T-helper 2 cell treated with Interferon-gamma antibody and Interleukin-4, amounts not matched to agents 5 μg/mL and 100 μg/mL, for 36 hours (primary cell): ENCODE measurements around the gene ADA.

Experiments used
- DNase-seq: peaks from one replicate; pipeline ENCODE4 v3.0.0; 2021; ENCODE audit warnings: low spot score
- H3K27ac Mint-ChIP-seq: one replicate; pipeline ENCODE4 v1.8.0; 2021; ENCODE audit warnings: mild to moderate bottlenecking, mixed read lengths
- H3K27me3 Mint-ChIP-seq: one replicate; pipeline ENCODE4 v1.8.0; 2021; ENCODE audit warnings: low read depth, mixed read lengths
- H3K36me3 Mint-ChIP-seq: one replicate; pipeline ENCODE4 v1.8.0; 2021; ENCODE audit warnings: low read depth, mixed read lengths
- H3K4me1 Mint-ChIP-seq: one replicate; pipeline ENCODE4 v1.8.0; 2021; ENCODE audit warnings: low read depth, mixed read lengths
- H3K4me3 Mint-ChIP-seq: one replicate; pipeline ENCODE4 v1.8.0; 2022; ENCODE audit warnings: mild to moderate bottlenecking, moderate library complexity, mixed read lengths
- H3K9me3 Mint-ChIP-seq: one replicate; pipeline ENCODE4 v1.8.0; 2021; ENCODE audit warnings: mixed read lengths

ADA gene

DNA sequence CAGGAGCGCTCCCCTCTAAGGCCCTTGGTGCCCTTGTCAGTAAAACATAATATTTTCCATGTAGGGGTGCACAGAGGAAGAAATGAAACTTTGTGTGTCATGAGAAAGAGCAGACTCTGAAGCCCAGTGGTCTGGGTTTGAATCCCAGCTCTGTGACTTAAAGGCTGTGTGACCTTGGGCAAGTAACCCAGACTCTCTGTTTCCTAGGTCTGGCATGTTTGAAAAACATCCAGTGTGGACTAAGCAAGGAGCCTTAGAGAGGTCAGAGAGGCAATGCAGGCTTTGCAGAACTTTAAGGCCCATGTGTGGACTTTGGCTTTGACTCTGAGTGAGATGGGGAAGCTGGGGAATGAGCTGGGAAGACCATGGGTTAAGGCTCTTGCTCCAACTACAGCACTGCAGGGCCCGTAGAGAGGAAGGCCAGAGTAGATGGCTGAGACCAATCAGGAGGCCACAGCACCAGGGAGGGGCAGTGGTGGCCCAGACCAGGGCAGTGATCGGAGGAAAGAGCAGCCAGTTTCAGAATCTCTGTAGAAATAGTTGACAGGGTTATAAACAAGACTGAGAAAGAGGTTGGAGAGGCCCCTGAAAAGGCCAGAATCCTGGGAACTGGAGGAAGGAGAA lies 18.2 kb downstream of the ADA start:
- Mint-ChIP-seq H3K27me3 (no peaks in the 10 kb centered on the region), H3K4me3 (no peak overlapping the region), H3K4me1 (no peaks in the 10 kb centered on the region), H3K36me3 (peaks cover 38% of the 10 kb centered on the region), H3K9me3 (no peaks in the 10 kb centered on the region), H3K27ac (no peak overlapping the region)
- no peak for DNase-seq

DNA sequence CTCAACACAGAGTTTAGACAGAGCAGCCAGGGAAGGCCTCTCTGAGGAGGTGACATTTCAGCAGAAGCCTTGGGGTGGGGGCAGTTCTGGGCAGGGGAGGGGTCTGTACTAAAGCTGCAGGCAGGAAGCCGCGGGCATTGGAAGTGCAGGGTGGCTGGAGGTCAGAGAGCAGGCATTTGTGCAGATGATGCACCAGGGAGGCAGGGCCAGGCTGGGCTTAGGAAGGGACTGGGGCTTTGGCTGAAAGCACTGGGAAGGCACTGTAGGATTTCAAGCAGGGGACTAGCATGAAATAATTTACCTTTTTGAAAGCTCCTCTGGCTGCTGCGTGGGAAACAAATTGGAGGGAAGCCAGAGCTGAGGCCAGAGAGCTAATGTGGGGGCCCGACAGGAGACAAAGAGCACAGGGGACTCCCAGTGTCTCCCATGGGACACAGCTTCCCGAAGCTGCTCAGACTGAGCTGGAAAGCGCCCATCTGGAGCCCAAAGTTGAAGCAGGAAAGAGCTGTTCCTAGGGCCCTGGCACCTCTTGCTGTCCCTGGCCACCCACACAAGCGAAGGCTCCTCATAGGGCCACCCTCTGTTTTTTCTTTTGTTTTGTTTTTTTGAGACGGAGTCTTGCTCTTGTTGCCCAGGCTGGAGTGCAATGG lies 19.3 kb downstream of the ADA start:
- no peak overlapping the region for H3K4me3 Mint-ChIP-seq
- DNase-seq = no peak
- no peaks in the 10 kb centered on the region for H3K27me3 Mint-ChIP-seq
- H3K36me3 Mint-ChIP-seq = peaks cover 37% of the 10 kb centered on the region
- H3K4me1 Mint-ChIP-seq = no peaks in the 10 kb centered on the region
- no peaks in the 10 kb centered on the region for H3K9me3 Mint-ChIP-seq
- no peak overlapping the region for H3K27ac Mint-ChIP-seq

DNA sequence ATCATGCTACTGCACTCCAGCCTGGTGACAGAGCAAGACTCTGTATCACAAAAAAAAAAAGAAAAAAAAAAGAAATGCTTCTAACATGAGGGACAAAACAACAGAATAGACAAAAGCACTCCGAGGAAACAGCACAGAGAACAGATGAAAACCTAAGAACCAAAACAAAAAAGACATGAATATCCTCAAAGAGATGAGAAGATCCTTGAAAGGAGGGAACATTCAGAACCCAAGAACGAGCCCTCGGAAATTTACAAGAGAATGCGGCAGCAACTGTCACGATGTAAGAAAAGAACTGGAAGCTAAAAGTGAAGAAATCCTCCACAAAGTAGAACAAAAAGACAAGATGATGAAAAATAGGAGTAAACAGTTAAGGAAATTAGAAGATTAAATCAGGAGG lies 21.2 kb downstream of the ADA start:
- H3K27ac Mint-ChIP-seq = no peak overlapping the region
- H3K36me3 Mint-ChIP-seq = peaks cover 29% of the 10 kb centered on the region
- H3K4me3 Mint-ChIP-seq = no peak overlapping the region
- DNase-seq = no peak
- no peaks in the 10 kb centered on the region for H3K9me3 Mint-ChIP-seq
- no peaks in the 10 kb centered on the region for H3K27me3 Mint-ChIP-seq
- H3K4me1 Mint-ChIP-seq = no peaks in the 10 kb centered on the region

DNA sequence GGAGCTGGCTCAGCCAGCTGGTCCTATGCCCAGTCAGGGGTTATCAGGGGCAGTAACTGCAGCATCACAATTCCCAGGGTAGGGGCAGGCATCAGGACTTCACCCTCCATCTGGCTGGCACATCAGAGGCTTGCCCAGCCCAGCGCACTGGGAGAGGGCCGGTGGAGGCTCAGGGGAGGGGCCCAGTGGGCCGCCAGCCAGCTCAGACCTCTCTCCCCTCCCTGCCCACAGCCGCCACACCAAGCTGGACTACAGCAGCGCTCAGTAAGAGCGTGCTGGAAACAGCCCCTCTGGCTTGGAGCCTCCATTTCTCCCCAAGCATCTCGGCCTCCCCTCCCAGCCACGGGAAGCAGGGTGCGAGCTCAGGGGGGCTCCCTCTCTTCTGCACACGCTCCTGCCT lies 22.0 kb downstream of the ADA start:
- no peaks in the 10 kb centered on the region for H3K27me3 Mint-ChIP-seq
- no peaks in the 10 kb centered on the region for H3K9me3 Mint-ChIP-seq
- no peaks in the 10 kb centered on the region for H3K4me1 Mint-ChIP-seq
- no peak overlapping the region for H3K4me3 Mint-ChIP-seq
- peaks cover 34% of the 10 kb centered on the region for H3K36me3 Mint-ChIP-seq
- H3K27ac Mint-ChIP-seq = no peak overlapping the region
- DNase-seq = no peak

DNA sequence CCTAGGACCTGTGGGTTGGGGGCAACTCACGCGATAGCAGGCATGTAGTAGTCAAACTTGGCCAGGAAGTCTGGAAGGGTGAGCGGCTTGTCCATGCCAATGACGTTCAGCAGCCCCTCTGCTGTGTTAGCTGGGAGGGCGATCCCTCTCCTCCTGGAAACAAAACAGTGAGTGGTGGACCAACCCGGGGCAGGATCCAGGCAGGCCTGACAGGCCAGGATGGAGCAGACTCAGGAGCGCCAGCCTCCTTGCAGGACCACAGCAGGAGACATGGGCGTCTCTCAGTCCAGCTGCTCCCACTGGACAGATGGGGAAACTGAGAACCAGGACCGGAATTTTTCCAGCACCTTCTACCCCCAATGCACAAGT lies 22.5 kb downstream of the ADA start:
- no peaks in the 10 kb centered on the region for H3K9me3 Mint-ChIP-seq
- H3K27me3 Mint-ChIP-seq = no peaks in the 10 kb centered on the region
- no peaks in the 10 kb centered on the region for H3K4me1 Mint-ChIP-seq
- H3K4me3 Mint-ChIP-seq = no peak overlapping the region
- DNase-seq = no peak
- H3K27ac Mint-ChIP-seq = no peak overlapping the region
- H3K36me3 Mint-ChIP-seq = peaks cover 40% of the 10 kb centered on the region

DNA sequence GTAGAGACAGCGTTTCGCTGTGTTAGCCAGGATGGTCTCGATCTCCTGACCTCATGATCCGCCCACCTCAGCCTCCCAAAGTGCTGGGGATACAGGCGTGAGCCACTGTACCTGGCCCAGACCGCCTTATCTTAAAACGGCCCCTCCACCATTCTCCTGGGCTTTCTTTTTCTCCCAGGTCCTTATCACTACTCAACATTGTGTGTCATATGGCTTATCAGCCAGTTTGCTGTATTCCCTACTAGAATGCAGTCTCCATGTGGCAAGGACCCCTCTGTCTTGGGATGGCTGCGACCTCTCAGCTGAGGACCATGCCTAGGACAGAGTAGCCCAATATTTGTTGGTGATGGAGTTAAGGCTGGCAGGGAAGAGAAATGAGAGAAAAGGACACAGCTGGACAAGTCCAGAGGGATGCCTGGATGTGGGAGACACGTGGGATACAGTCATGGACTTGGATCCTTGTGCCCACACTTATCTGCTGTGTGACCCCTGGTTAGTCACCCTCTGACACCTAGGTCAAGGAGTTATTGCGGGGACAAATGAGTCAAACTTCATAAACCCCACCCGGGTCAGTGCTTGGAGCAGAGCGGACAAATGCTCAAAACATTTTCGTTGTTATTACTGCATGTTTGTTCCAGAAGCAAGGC lies 24.0 kb downstream of the ADA start:
- Mint-ChIP-seq H3K36me3 (peaks cover 48% of the 10 kb centered on the region), H3K9me3 (no peaks in the 10 kb centered on the region)

DNA sequence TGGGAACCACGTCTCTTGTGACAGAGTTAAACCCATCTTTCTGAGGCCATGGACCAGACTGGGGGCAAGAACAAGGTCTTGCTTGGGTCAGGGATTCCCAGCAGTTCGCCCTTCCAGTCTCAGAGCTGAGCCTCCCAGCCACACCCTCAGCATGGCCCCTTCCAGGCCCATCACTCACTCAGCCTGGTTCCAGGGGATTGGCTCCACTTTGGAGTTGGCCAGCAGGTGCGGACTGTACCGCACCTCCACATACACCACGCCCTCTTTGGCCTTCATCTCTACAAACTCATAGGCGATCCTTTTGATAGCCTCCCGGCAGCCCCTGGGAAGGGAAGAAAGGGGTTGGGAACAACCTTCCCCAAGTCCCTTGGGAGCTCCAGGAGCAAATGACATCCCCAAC lies 25.2 kb downstream of the ADA start:
- no peak for DNase-seq
- no peak overlapping the region for H3K27ac Mint-ChIP-seq
- no peak overlapping the region for H3K4me3 Mint-ChIP-seq
- H3K9me3 Mint-ChIP-seq = no peaks in the 10 kb centered on the region
- H3K4me1 Mint-ChIP-seq = no peaks in the 10 kb centered on the region
- no peaks in the 10 kb centered on the region for H3K27me3 Mint-ChIP-seq
- H3K36me3 Mint-ChIP-seq = peaks cover 58% of the 10 kb centered on the region

More for the DNA sequence above, 24.0 kb downstream of the ADA start:
- Mint-ChIP-seq H3K4me1 (no peaks in the 10 kb centered on the region), H3K4me3 (no peak overlapping the region), H3K27ac (no peak overlapping the region), H3K27me3 (no peaks in the 10 kb centered on the region)
- no peak for DNase-seq

DNA sequence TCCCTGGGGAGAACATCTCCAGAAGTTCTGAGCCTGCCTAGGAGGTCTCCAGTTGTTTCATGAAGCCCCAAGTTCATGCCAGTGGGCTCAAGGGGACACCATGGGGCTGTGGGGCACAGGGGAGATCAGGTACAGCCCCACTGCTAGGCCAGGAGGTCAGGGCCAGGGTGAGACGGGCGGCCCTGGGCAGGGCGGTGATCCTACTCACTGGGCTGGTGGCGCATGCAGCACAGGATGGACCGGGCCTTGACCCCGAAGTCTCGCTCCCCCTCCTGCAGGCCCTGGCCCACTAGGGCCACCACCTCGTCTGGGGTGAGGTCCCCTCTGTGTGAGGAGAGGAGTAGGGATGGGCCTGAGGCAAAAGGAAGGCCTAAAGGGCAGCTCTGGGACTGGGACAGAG lies 26.1 kb downstream of the ADA start:
- H3K27ac Mint-ChIP-seq = no peak overlapping the region
- no peak for DNase-seq
- H3K4me1 Mint-ChIP-seq = no peaks in the 10 kb centered on the region
- no peaks in the 10 kb centered on the region for H3K9me3 Mint-ChIP-seq
- H3K27me3 Mint-ChIP-seq = no peaks in the 10 kb centered on the region
- no peak overlapping the region for H3K4me3 Mint-ChIP-seq
- peaks cover 65% of the 10 kb centered on the region for H3K36me3 Mint-ChIP-seq

DNA sequence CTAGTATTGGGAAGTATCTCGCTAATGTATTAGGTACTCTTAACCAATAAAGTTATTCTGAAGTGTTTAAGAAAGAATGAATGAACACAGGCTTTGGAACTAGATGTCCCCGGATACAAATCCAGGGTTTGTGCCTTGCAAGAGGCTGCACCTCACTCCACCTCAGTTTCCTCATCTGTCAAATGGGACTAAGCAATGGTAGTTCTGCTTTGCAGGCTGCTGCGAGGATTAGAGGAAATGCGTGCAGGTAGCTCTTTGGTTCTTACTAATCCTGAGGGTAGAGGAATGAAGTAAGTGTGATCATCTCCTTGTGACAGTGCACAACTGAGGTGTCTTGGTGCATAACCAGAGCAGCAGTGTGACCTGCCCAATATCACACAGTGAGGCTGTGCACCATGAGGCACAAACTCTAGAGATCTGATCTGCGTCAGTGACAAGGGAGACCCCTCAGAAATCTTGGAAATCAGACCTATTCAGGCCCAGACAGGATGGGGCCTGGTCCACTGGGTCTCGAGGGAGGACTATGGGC lies 26.7 kb downstream of the ADA start:
- H3K27me3 Mint-ChIP-seq = no peaks in the 10 kb centered on the region
- no peak for DNase-seq
- H3K9me3 Mint-ChIP-seq = no peaks in the 10 kb centered on the region
- H3K36me3 Mint-ChIP-seq = peaks cover 66% of the 10 kb centered on the region
- no peak overlapping the region for H3K27ac Mint-ChIP-seq
- H3K4me3 Mint-ChIP-seq = no peak overlapping the region
- no peaks in the 10 kb centered on the region for H3K4me1 Mint-ChIP-seq

DNA sequence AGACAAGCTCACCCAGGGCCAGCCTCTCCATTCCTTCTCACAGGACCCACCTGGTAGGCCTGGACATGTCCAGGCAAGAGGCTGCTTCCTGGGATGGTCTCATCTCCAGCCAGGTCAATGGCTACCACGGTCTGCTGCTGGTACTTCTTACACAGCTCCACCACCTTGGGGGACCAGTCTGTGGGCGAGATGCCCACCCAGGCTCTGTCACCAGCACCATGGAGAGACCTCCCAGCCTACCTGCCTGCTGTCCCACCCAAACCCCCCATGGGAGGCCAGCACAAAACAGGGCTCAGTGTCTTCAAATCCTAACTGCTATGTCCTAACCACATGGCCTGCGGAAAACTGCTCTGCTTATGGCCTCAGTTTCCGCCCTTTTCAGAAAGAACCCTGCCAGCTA lies 27.3 kb downstream of the ADA start:
- H3K9me3 Mint-ChIP-seq = no peaks in the 10 kb centered on the region
- no peaks in the 10 kb centered on the region for H3K4me1 Mint-ChIP-seq
- H3K27ac Mint-ChIP-seq = no peak overlapping the region
- H3K36me3 Mint-ChIP-seq = peaks cover 72% of the 10 kb centered on the region
- no peak overlapping the region for H3K4me3 Mint-ChIP-seq
- DNase-seq = no peak
- no peaks in the 10 kb centered on the region for H3K27me3 Mint-ChIP-seq

DNA sequence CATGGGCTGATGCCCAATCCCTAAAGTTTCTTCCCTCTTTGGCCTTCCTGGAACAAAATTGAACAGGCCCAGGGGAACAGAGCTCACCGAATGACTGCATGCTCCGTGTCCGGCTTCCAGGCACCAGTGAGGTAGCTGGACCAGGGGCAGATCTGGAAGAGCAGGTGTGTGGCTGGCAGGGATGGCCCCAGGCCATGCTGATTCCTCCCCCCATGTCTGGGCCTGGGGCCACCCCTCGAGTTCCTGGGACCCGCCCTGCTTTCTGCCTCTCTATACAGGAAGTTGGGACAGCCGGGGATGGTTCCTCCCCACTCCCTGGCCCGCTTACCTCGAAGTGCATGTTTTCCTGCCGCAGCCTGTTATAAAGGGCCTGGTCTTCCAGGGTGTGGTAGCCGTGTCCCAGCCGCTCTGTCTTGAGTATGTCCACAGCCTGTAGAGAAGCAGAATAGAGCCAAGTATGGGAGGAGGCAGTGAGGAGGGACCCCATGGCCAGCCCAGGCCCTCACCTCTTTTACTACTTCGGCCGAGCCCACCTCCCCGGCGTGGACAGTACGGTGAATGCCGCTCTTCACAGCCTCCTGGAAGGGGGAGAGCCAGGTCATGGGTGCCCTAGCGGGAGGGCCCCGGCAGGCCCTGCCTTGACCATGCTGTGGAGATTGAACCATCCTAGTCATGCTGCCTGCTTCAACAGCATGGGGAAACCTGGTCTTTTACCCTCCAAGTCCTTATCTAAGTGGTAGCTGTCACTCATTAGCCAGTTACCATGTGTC lies 28.8 kb downstream of the ADA start:
- H3K27me3 Mint-ChIP-seq = no peaks in the 10 kb centered on the region
- no peak for DNase-seq
- H3K27ac Mint-ChIP-seq = no peak overlapping the region
- no peak overlapping the region for H3K4me3 Mint-ChIP-seq
- H3K4me1 Mint-ChIP-seq = peaks cover 8% of the 10 kb centered on the region
- H3K9me3 Mint-ChIP-seq = no peaks in the 10 kb centered on the region
- H3K36me3 Mint-ChIP-seq = peaks cover 81% of the 10 kb centered on the region

DNA sequence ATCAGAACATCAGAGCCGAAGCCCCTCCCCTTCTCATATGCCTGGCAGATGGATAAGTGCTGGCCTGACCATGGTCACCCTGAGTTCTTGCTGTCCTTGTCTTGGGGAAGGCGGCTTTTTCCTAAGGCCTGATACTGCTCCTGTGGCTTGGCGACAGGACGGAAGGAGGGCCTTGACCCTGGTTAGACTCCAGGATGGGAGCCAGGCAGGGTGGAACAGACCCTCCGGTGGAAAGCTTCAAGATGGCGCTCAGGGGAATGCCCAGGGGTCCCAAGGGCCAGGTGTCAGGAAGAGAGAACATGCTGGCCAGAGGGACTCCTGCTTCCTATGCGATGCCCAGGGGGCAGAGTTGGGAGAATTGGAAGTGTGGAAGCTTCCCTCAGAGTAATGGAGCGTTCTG lies 29.6 kb downstream of the ADA start:
- no peak overlapping the region for H3K27ac Mint-ChIP-seq
- H3K9me3 Mint-ChIP-seq = no peaks in the 10 kb centered on the region
- peaks cover 76% of the 10 kb centered on the region for H3K36me3 Mint-ChIP-seq

DNA sequence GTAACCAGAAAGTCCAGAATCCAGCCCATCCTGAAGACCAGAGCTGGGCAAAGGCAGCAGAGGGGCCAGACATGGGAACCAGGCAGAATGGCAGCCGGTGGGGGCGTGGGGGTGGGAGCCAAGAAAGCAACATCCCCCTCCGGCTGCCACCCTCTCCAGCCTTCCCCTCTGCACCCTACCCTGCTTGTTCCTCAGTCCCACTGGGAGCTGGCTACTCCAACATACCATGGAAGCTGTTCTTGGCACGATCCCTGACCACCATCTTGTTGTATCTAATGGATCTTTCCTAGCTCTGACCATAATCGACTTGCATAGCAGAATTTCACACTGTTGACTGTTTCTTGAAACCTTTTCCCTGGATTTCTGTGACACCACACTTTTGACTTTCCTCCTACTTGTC lies 30.2 kb downstream of the ADA start:
- no peaks in the 10 kb centered on the region for H3K9me3 Mint-ChIP-seq
- H3K4me1 Mint-ChIP-seq = peaks cover 9% of the 10 kb centered on the region
- H3K4me3 Mint-ChIP-seq = no peak overlapping the region
- no peak for DNase-seq
- no peak overlapping the region for H3K27ac Mint-ChIP-seq
- H3K36me3 Mint-ChIP-seq = peaks cover 72% of the 10 kb centered on the region
- no peaks in the 10 kb centered on the region for H3K27me3 Mint-ChIP-seq

More for the DNA sequence above, 29.6 kb downstream of the ADA start:
- Mint-ChIP-seq H3K4me3 (no peak overlapping the region), H3K27me3 (no peaks in the 10 kb centered on the region), H3K4me1 (peaks cover 8% of the 10 kb centered on the region)
- DNase-seq = no peak

DNA sequence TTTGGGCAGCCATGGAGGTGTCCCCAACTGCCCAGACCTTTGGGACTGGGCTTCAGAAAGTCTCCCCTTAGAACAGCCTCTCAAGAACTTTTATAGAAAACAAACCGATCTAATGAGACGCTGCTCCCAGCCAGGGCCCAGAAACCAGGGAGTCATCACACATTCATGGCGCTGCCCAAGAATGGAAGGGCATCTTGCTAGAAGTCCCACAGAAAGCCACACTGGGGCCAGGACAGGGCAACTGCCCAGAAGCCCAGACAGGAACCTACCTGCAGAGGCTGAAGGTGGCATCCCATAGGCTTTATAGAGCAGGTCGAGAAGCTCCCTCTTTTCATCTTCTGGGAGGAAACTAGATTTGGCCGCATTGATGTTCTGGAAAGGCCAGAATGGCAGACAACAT lies 31.5 kb downstream of the ADA start:
- H3K36me3 Mint-ChIP-seq = peaks cover 77% of the 10 kb centered on the region
- H3K9me3 Mint-ChIP-seq = no peaks in the 10 kb centered on the region
- no peak overlapping the region for H3K27ac Mint-ChIP-seq
- H3K27me3 Mint-ChIP-seq = no peaks in the 10 kb centered on the region
- no peak for DNase-seq
- no peak overlapping the region for H3K4me3 Mint-ChIP-seq
- peaks cover 21% of the 10 kb centered on the region for H3K4me1 Mint-ChIP-seq
